HEK293 (cell line): Measurements from ENCODE around the gene OLFM1.

ENCODE experiments used
- CTCF ChIA-PET: fragments of 350-600 bp; formaldehyde crosslinking; extraction: SDS; loops from one replicate; lab custom pipeline; 2021; ENCODE audit warnings: antibody characterized with exemption; lab: Yijun Ruan, JAX
- POLR2A ChIA-PET: fragments of 300-600 bp; formaldehyde crosslinking; extraction: SDS; loops from one replicate; lab custom pipeline; 2020; ENCODE audit warnings: antibody characterized with exemption, inconsistent platforms; lab: Yijun Ruan, JAX
- H3K27ac ChIP-seq: fragments of 200-500 bp; sonication (Bioruptor generic); 2 replicates; pipeline ENCODE4 v1.5.1; 2014; ENCODE audit warnings: low read depth, low read length, control low read depth, inconsistent platforms; ENCODE audit errors: extremely low read depth
- H3K36me3 ChIP-seq, 2 experiments: fragments of 200-500 bp in 1 of 2; sonication (Bioruptor generic) in 1 of 2; 1 replicate in 1 of 2; 2 replicates in 1 of 2; pipeline ENCODE4 v1.5.1; 2014 to 2017; ENCODE audit warnings: inconsistent platforms in 2 of 2, low read length in 2 of 2; ENCODE audit not compliant: control insufficient read depth in 2 of 2, insufficient read depth in 1 of 2
- H3K4me1 ChIP-seq: fragments of 200-500 bp; sonication (Bioruptor generic); 2 replicates; pipeline ENCODE4 v1.5.1; 2014; ENCODE audit warnings: mild to moderate bottlenecking, low read length, inconsistent platforms; ENCODE audit not compliant: control insufficient read depth, insufficient read depth
- H3K4me3 ChIP-seq: 2 replicates; pipeline ENCODE4 v1.5.1; 2011; ENCODE audit warnings: low read depth, mild to moderate bottlenecking, control low read depth, low read length, moderate library complexity
- H3K9me3 ChIP-seq: fragments of 200-500 bp; sonication (Bioruptor generic); 2 replicates; pipeline ENCODE4 v1.5.1; 2014; ENCODE audit warnings: low read depth, low read length, inconsistent platforms; ENCODE audit not compliant: control insufficient read depth, insufficient read depth
- HOXA7 ChIP-seq: sonication (generic); formaldehyde crosslinking; IDR thresholded peaks from 2 replicates; pipeline ENCODE4 v1.8.1; 2022; ENCODE audit warnings: missing genetic modification reagents, borderline replicate concordance
- KLF9 ChIP-seq: fragments of 450-650 bp; formaldehyde crosslinking; IDR thresholded peaks from 2 replicates; pipeline ENCODE4 v1.5.1; 2016; ENCODE audit warnings: missing biosample characterization, missing genetic modification characterization, low read depth
- ZBTB8A ChIP-seq: fragments of 450-650 bp; formaldehyde crosslinking; IDR thresholded peaks from 2 replicates; pipeline ENCODE4 v1.5.1; 2016; ENCODE audit warnings: missing biosample characterization, missing genetic modification characterization
- ZNF174 ChIP-seq: fragments of 450-650 bp; formaldehyde crosslinking; IDR thresholded peaks from 2 replicates; pipeline ENCODE4 v1.5.0; 2017; ENCODE audit warnings: missing biosample characterization, mild to moderate bottlenecking, missing genetic modification characterization
- ZNF19 ChIP-seq: fragments of 450-650 bp; formaldehyde crosslinking; IDR thresholded peaks from 2 replicates; pipeline ENCODE4; 2016; ENCODE audit warnings: missing biosample characterization, missing genetic modification characterization, low read depth
- ZNF221 ChIP-seq: fragments of 450-650 bp; formaldehyde crosslinking; IDR thresholded peaks from 2 replicates; pipeline ENCODE4 v1.5.1; 2017; ENCODE audit warnings: missing biosample characterization, missing genetic modification characterization, borderline replicate concordance
- ZNF223 ChIP-seq: fragments of 450-650 bp; formaldehyde crosslinking; IDR thresholded peaks from 2 replicates; pipeline ENCODE4 v1.5.1; 2016; ENCODE audit warnings: missing biosample characterization, missing genetic modification characterization
- ZNF302 ChIP-seq: fragments of 450-650 bp; formaldehyde crosslinking; IDR thresholded peaks from 2 replicates; pipeline ENCODE4 v1.5.1; 2016; ENCODE audit warnings: missing biosample characterization, missing genetic modification characterization, low read depth
- ZNF341 ChIP-seq: fragments of 450-650 bp; formaldehyde crosslinking; IDR thresholded peaks from 2 replicates; pipeline ENCODE4; 2016; ENCODE audit warnings: low read depth, missing biosample characterization, missing genetic modification characterization
- ZNF529 ChIP-seq: fragments of 450-650 bp; formaldehyde crosslinking; IDR thresholded peaks from 2 replicates; pipeline ENCODE4 v1.5.1; 2017; ENCODE audit warnings: missing genetic modification characterization, missing biosample characterization; ENCODE audit not compliant: insufficient replicate concordance
- ZNF626 ChIP-seq: fragments of 450-650 bp; sonication (Bioruptor Pico); formaldehyde crosslinking; IDR thresholded peaks from 2 replicates; pipeline ENCODE4 v1.5.1; 2018; ENCODE audit warnings: missing biosample characterization, missing genetic modification characterization, inconsistent platforms
- ZNF670 ChIP-seq: fragments of 450-650 bp; formaldehyde crosslinking; IDR thresholded peaks from 2 replicates; pipeline ENCODE4 v1.5.1; 2016; ENCODE audit warnings: missing biosample characterization, missing genetic modification characterization, low read depth
- TF ChIP-seq, protein P1 (sequence below): fragments of 450-650 bp; formaldehyde crosslinking; IDR thresholded peaks from 2 replicates; pipeline ENCODE4 v1.5.1; 2016; ENCODE audit warnings: missing biosample characterization, missing genetic modification characterization
- TF ChIP-seq, protein P2 (sequence below): fragments of 450-650 bp; formaldehyde crosslinking; IDR thresholded peaks from 2 replicates; pipeline ENCODE4 v1.5.1; 2017; ENCODE audit warnings: missing biosample characterization, missing genetic modification characterization
- TF ChIP-seq, protein P3 (sequence below): fragments of 450-650 bp; formaldehyde crosslinking; IDR thresholded peaks from 2 replicates; pipeline ENCODE4 v1.5.1; 2016; ENCODE audit warnings: missing biosample characterization, missing genetic modification characterization, low read depth

The OLFM1 gene

DNA sequence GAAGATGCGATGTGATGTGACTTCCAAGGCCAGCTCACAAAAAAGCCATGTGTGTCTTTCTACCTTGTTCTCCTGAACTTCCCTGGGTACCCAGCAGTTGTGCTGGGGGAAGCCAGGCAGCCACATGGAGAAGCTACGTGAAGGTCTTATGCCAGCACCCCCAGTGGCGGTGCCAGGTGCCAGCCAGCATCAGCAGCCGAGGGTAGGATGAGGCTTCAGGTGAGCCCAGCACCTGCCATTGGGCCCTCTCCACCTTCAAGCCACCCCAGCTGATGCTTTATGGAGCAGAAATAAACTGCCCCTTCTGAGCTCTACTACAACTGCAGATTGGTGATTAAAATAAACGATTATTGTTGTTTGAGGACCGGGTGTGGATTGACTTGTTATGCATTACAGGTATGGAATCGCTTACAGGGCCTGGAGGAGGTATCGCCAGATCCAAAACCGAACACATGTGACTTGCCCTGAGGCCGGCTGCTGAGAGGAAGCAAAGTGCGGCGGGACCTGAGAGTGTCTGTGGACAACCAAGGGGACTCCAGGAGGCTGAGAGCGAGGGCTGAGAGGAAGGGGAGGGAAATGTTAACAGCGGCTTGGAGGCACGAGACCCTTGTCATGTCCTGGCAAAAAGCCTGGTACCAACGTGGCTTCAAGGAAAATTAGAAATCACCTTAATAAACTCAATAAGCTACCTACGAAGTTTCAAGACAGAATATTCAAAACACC is 36.0 kb upstream of the OLFM1 start (continued):
- TF ChIP-seq KLF9 (tag by site-specific recombination): no peak
- TF ChIP-seq ZNF341 (tag by site-specific recombination): no peak

DNA sequence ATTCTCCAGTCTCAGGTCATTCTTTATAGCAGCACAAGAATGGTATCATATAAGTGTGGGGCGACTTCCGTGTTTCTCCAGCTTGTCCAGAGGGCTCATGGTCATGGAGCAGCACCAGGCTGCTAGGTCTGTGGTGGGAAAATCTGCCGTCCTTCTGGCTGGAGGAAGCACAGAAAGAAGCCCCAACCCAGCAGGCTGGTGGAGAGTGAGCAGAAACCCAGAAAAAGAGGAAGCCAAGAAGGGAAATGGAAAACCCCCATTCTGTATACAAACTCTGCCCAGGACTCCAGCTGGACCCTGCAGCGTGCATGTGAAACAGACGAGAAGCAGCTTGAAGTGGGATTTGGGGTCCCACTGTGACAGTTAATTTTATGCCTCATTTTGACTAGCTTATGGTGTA is 34.3 kb upstream of the OLFM1 start:
- Histone ChIP-seq H3K4me3 (no peak overlapping the region), H3K4me1 (no peaks in the 10 kb centered on the region), H3K9me3 (no peaks in the 10 kb centered on the region; the same call in 1 of the 2 replicates), H3K36me3 (no peaks in the 10 kb centered on the region), H3K27ac (no peak overlapping the region)
- POLR2A ChIA-PET: no interaction called here
- TF ChIP-seq HOXA7 (CRISPR knock-in tag): no peak
- CTCF ChIA-PET: interaction anchor here (0.7 kb wide), 1 partner anchor 77 kb away, joined by 3 read pairs; no protein-coding TSS in a partner anchor

DNA sequence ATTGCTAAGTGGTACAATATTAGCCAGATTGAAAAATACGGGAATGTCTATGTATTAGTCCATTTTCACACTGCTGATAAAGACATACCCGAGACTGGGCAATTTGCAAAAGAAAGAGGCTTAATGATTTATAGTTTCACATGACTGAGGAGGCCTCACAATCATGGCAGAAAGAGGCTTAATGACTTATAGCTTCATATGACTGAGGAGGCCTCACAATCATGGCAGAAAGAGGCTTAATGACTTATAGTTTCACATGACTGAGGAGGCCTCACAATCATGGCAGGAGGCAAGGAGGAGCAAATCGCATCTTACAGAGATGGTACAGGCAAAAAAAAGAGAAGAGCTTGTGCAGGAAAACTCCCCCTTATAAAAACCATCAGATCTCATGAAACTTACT is 32.3 kb upstream of the OLFM1 start:
- Histone ChIP-seq H3K27ac (no peak overlapping the region), H3K36me3 (no peaks in the 10 kb centered on the region), H3K4me1 (no peaks in the 10 kb centered on the region), H3K4me3 (no peak overlapping the region), H3K9me3 (no peaks in the 10 kb centered on the region; the same call in 1 of the 2 replicates)
- CTCF ChIA-PET: no interaction called here
- POLR2A ChIA-PET: no interaction called here
- no peak for TF ChIP-seq ZNF223 (tag by site-specific recombination)

DNA sequence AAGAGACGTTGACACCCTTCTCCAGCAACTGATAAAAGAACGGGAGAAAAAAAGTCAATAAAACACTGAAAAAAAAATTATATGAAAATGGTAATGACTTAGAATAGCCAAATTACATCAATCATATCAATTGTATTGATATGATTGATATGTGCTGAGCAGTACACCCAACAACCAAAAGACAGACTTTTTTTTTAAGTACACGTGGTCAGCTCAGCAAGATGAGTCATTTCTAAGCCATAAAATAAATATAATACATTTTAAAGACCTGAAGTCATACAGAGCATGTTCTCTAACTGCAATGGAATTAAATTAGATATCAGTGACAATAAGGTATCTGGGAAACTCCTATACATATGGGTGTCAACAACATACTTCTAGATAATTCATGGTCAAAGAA is 30.9 kb upstream of the OLFM1 start:
- Histone ChIP-seq H3K36me3 (no peaks in the 10 kb centered on the region), H3K4me1 (no peaks in the 10 kb centered on the region), H3K9me3 (no peaks in the 10 kb centered on the region; the same call in 1 of the 2 replicates), H3K4me3 (no peak overlapping the region), H3K27ac (no peak overlapping the region)
- TF ChIP-seq, protein P1, sequence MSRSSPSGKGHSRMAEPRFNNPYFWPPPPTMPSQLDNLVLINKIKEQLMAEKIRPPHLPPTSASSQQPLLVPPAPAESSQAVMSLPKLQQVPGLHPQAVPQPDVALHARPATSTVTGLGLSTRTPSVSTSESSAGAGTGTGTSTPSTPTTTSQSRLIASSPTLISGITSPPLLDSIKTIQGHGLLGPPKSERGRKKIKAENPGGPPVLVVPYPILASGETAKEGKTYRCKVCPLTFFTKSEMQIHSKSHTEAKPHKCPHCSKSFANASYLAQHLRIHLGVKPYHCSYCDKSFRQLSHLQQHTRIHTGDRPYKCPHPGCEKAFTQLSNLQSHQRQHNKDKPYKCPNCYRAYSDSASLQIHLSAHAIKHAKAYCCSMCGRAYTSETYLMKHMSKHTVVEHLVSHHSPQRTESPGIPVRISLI (tag by site-specific recombination): 0 out of 2 replicates have a peak, but pooled peaks have one; percentile 37
- TF ChIP-seq, protein P2, sequence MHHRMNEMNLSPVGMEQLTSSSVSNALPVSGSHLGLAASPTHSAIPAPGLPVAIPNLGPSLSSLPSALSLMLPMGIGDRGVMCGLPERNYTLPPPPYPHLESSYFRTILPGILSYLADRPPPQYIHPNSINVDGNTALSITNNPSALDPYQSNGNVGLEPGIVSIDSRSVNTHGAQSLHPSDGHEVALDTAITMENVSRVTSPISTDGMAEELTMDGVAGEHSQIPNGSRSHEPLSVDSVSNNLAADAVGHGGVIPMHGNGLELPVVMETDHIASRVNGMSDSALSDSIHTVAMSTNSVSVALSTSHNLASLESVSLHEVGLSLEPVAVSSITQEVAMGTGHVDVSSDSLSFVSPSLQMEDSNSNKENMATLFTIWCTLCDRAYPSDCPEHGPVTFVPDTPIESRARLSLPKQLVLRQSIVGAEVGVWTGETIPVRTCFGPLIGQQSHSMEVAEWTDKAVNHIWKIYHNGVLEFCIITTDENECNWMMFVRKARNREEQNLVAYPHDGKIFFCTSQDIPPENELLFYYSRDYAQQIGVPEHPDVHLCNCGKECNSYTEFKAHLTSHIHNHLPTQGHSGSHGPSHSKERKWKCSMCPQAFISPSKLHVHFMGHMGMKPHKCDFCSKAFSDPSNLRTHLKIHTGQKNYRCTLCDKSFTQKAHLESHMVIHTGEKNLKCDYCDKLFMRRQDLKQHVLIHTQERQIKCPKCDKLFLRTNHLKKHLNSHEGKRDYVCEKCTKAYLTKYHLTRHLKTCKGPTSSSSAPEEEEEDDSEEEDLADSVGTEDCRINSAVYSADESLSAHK (tag by site-specific recombination): no peak
- no peak for TF ChIP-seq ZNF302
- POLR2A ChIA-PET: no interaction called here
- CTCF ChIA-PET: interaction anchor here (0.6 to 1.5 kb wide), 4 partner anchors 134 to 609 kb away, joined by 3 read pairs; no protein-coding TSS in a partner anchor

DNA sequence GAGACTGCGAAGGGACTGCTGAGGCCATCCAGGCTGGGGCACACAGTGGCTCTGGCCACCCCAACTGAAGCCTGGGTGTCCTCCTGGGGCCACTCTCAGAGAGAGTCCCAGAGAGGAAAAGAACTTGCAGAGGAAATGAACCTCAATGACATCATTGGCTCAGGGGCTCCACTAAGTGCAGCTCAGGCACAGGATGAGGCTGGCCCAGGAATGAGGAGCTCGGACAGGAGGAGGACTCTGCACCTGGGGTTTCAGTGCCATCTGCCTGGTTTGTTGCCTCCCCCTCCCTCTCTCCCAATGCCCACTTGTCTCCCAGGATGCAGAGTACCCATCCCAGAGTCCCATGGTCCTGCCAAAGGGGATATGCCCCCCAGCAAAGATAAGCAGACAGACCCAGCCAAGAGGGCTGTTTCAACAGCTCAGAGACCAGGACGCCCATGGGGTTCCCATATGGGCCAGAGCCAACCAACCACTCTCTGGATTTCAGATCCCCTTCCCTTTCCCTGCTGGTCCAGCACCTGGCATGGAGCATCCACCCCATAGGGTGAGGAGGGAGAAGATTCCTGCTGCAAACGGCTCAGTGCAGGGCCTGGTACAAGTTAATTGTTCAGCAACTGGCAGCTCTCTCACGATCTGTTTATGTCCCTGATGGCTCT is 26.9 kb upstream of the OLFM1 start:
- TF ChIP-seq ZNF670 (tag by site-specific recombination) (no peak), ZNF529 (tag by site-specific recombination) (no peak), ZNF174 (tag by site-specific recombination) (no peak), ZNF626 (tag by site-specific recombination) (no peak), ZNF19 (tag by site-specific recombination) (no peak), ZBTB8A (tag by site-specific recombination) (no peak), ZNF221 (tag by site-specific recombination) (no peak)
- TF ChIP-seq, protein P3, sequence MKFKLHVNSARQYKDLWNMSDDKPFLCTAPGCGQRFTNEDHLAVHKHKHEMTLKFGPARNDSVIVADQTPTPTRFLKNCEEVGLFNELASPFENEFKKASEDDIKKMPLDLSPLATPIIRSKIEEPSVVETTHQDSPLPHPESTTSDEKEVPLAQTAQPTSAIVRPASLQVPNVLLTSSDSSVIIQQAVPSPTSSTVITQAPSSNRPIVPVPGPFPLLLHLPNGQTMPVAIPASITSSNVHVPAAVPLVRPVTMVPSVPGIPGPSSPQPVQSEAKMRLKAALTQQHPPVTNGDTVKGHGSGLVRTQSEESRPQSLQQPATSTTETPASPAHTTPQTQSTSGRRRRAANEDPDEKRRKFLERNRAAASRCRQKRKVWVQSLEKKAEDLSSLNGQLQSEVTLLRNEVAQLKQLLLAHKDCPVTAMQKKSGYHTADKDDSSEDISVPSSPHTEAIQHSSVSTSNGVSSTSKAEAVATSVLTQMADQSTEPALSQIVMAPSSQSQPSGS (tag by site-specific recombination): 0 out of 2 replicates have a peak, but pooled peaks have one; percentile 16
- TF ChIP-seq, all 188 proteins: peak for 1
- CTCF ChIA-PET: interaction anchor here (0.6 kb wide), 1 partner anchor 147 kb away, joined by 4 read pairs; no protein-coding TSS in a partner anchor
- POLR2A ChIA-PET: no interaction called here
- Histone ChIP-seq H3K27ac (no peak overlapping the region), H3K36me3 (no peaks in the 10 kb centered on the region), H3K4me1 (no peaks in the 10 kb centered on the region), H3K9me3 (no peaks in the 10 kb centered on the region), H3K4me3 (no peak overlapping the region)
